HG02981 (cell line): Measurements from ENCODE around the gene CLIC1.

ENCODE experiments used
- ATAC-seq: cut with Tn5 transposase; IDR thresholded peaks from one replicate; pipeline ENCODE4 v1.9.1; 2021; ENCODE audit warnings: mild to moderate bottlenecking, moderate library complexity; ENCODE audit not compliant: unreplicated experiment

CLIC1 gene

DNA sequence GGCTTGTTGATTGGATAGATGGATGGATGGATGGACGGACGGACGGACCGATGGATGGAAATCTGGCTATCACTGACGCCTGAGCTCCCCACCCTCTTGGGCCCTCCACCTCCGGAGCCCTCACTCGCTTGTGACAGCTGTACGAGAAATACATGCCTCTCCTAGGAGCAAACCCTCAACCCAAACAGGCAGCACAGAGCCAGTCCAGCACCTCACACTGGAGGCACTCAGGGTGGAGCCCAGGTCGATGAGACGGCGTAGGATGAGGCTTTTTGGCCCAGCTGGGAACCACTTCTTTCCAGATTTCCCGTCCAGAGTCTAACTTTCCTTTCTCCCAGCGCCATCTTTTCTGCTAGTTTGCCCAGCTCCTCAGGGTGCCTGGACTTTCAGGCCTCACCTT lies 52.7 kb downstream of the CLIC1 start:
- ATAC-seq, result no peak

DNA sequence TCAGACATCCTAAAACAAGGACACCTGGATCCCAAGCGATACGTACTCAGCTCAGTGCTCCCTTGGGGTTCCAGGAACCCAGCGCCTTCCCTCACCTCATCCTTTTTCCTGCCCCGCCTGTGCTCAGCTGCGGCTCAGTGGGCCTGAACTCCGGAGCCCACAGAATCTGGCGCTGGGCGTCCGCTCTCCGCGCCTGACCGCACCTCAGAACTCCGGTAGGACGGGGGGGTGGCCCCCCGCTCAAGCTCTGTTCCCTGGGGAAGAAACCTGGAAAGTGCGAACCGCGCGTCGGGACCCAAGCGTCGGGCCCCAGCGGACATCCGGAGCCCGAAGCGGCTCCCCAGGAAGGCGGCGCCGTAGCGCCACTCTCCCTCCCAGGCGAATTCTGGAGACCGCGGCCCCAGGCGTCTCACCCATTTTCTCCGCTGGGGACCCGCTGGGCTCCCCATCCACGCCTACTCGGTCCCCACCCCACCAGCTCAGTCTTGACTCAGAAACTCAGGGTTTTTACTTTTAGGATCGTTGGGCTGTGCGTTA lies 55.1 kb downstream of the CLIC1 start:
- no peak for ATAC-seq
